A549 (cell line): ENCODE results near the gene ITGA2B. TPM values are rescaled to one million over a fixed set of nuclear protein-coding genes. Genes with fewer than 3 reads are reported as not detected.

Experiments used
- CBX2 ChIP-seq: fragments of 200-600 bp; sonication (generic); IDR thresholded peaks from 2 replicates; pipeline ENCODE4 v1.6.1; 2016; ENCODE audit warnings: low read depth, mild to moderate bottlenecking, borderline replicate concordance
- CEBPB ChIP-seq, 2 experiments: fragments of >200 bp in 1 of 2; sonication (Bioruptor Twin) in 1 of 2; formaldehyde crosslinking in 1 of 2; IDR thresholded peaks; 2 replicates each; pipeline ENCODE4 v1.6.1; 2012 to 2016
- CHD4 ChIP-seq: fragments of 200-600 bp; sonication (generic); IDR thresholded peaks from 2 replicates; pipeline ENCODE4 v1.6.1; 2016; ENCODE audit warnings: antibody characterized with exemption, mild to moderate bottlenecking, borderline replicate concordance
- EHMT2 ChIP-seq: fragments of 200-600 bp; sonication (generic); IDR thresholded peaks from 2 replicates; pipeline ENCODE4 v1.6.1; 2016; ENCODE audit warnings: antibody characterized with exemption, low read depth, mild to moderate bottlenecking, moderate library complexity
- FOSB ChIP-seq: fragments of 250-450 bp; sonication (Bioruptor Pico); IDR thresholded peaks from 2 replicates; pipeline ENCODE4 v1.5.0; 2020; ENCODE audit warnings: mild to moderate bottlenecking, moderate library complexity
- FOSL2 ChIP-seq, 2 experiments: fragments of 450-650 bp in 1 of 2; fragments of >200 bp in 1 of 2; sonication (Bioruptor Twin) in 1 of 2; formaldehyde crosslinking; IDR thresholded peaks; 2 replicates each; pipeline versions ENCODE4 v1.5.0 to v1.6.1; 2016 to 2020; ENCODE audit warnings: mild to moderate bottlenecking in 1 of 2, moderate library complexity in 1 of 2
- HDAC2 ChIP-seq: fragments of 200-600 bp; sonication (generic); IDR thresholded peaks from 2 replicates; pipeline ENCODE4 v1.6.1; 2016
- HOXB13 ChIP-seq: fragments of 250-450 bp; sonication (Bioruptor Pico); IDR thresholded peaks from 2 replicates; pipeline ENCODE4 v1.5.0; 2020; ENCODE audit warnings: low read depth, mild to moderate bottlenecking, moderate library complexity
- HOXB5 ChIP-seq: fragments of 250-450 bp; sonication (Bioruptor Pico); IDR thresholded peaks from 2 replicates; pipeline ENCODE4 v1.5.0; 2020; ENCODE audit warnings: mild to moderate bottlenecking, moderate library complexity
- JUN ChIP-seq, 2 experiments: fragments of >200 bp; sonication (Bioruptor Twin); formaldehyde crosslinking; IDR thresholded peaks; 2 replicates in 1 of 2; 3 replicates in 1 of 2; pipeline ENCODE4 v1.6.1; 2016 to 2017
- KDM5A ChIP-seq: fragments of 200-600 bp; sonication (generic); IDR thresholded peaks from 2 replicates; pipeline ENCODE4 v1.6.1; 2016; ENCODE audit warnings: antibody characterized with exemption, mild to moderate bottlenecking
- MAFK ChIP-seq: fragments of 450-650 bp; IDR thresholded peaks from 2 replicates; pipeline ENCODE4 v1.6.1; 2014; ENCODE audit not compliant: partially characterized antibody
- MAZ ChIP-seq: fragments of 150-350 bp; IDR thresholded peaks from 2 replicates; pipeline ENCODE4 v1.6.1; 2014; ENCODE audit warnings: antibody characterized with exemption, low read depth, low read length, borderline replicate concordance
- NFE2L2 ChIP-seq: fragments of 150-350 bp; conservative IDR thresholded peaks from 2 replicates; pipeline ENCODE4 v1.6.1; 2014; ENCODE audit warnings: low read length
- NR3C1 ChIP-seq: fragments of >200 bp; sonication (Bioruptor Twin); formaldehyde crosslinking; IDR thresholded peaks from 3 replicates; pipeline ENCODE4 v1.6.1; 2017
- PHF8 ChIP-seq: fragments of 200-600 bp; sonication (generic); IDR thresholded peaks from 2 replicates; pipeline ENCODE4 v1.6.1; 2016; ENCODE audit warnings: low read depth, mild to moderate bottlenecking, antibody characterized with exemption, moderate library complexity, borderline replicate concordance
- POLR2A ChIP-seq: IDR thresholded peaks from 2 replicates; pipeline ENCODE4 v1.6.1; 2012; ENCODE audit warnings: mild to moderate bottlenecking, low read length
- POLR2AphosphoS2 ChIP-seq: conservative IDR thresholded peaks from 2 replicates; pipeline ENCODE4 v1.6.1; 2012; ENCODE audit warnings: low read length, improper control_type of control experiment, inconsistent platforms
- RAD21 ChIP-seq, 2 experiments: fragments of >200 bp in 1 of 2; sonication (Bioruptor Twin) in 1 of 2; formaldehyde crosslinking in 1 of 2; IDR thresholded peaks in 1 of 2; conservative IDR thresholded peaks in 1 of 2; 2 replicates in 1 of 2; 3 replicates in 1 of 2; pipeline ENCODE4 v1.6.1; 2012 to 2018; ENCODE audit warnings: inconsistent platforms in 1 of 2
- RCOR1 ChIP-seq: fragments of 150-350 bp; IDR thresholded peaks from 2 replicates; pipeline ENCODE4 v1.6.1; 2014; ENCODE audit warnings: antibody characterized with exemption, low read length, low read depth
- RFX5 ChIP-seq: fragments of 450-650 bp; IDR thresholded peaks from 2 replicates; pipeline ENCODE4 v1.7.1; 2014; ENCODE audit warnings: antibody characterized with exemption, mild to moderate bottlenecking, moderate library complexity
- TP53 ChIP-seq: fragments of 250-450 bp; sonication (Bioruptor Pico); IDR thresholded peaks from 2 replicates; pipeline ENCODE4 v1.5.0; 2021; ENCODE audit warnings: mild to moderate bottlenecking, moderate library complexity
- ZC3H11A ChIP-seq: fragments of 450-650 bp; IDR thresholded peaks from 2 replicates; pipeline ENCODE4 v1.6.1; 2014; ENCODE audit warnings: antibody characterized with exemption, mild to moderate bottlenecking
- ZFP36 ChIP-seq: fragments of 450-650 bp; IDR thresholded peaks from 2 replicates; pipeline ENCODE4 v1.6.1; 2014; ENCODE audit warnings: borderline replicate concordance; ENCODE audit not compliant: partially characterized antibody
- ZSCAN20 ChIP-seq: fragments of 250-450 bp; sonication (Bioruptor Pico); IDR thresholded peaks from 2 replicates; pipeline ENCODE4 v1.8.0; 2022; ENCODE audit warnings: mild to moderate bottlenecking, moderate library complexity
- polyA plus RNA-seq, 4 experiments: library from polyadenylated mRNA; depleted of rRNA in 3 of 4; stranded (reverse); fragments of >200 nt; fragmentation: RNase III in 1 of 4; extraction: RNeasy Plus Mini Kit Qiagen cat#74134 plus additional on column Dnase treatment in 1 of 4; gene quantifications; 2 replicates in 3 of 4; 3 replicates in 1 of 4; pipeline ENCODE4 v1.2.3, GENCODE V29; 2011 to 2017
- TF ChIP-seq, protein P1 (sequence below): fragments of 200-600 bp; sonication (generic); IDR thresholded peaks from 2 replicates; pipeline ENCODE4 v1.6.1; 2016; ENCODE audit warnings: antibody characterized with exemption, mild to moderate bottlenecking, moderate library complexity
- TF ChIP-seq, protein P2 (sequence below): fragments of 250-450 bp; sonication (Bioruptor Pico); IDR thresholded peaks from 2 replicates; pipeline ENCODE4 v1.5.0; 2020; ENCODE audit warnings: low read depth, mild to moderate bottlenecking, moderate library complexity
- TF ChIP-seq, protein P3 (sequence below): IDR thresholded peaks from 2 replicates; pipeline ENCODE4 v1.6.1; 2012
- TF ChIP-seq, protein P4 (sequence below): fragments of >200 bp; sonication (Bioruptor Twin); formaldehyde crosslinking; IDR thresholded peaks from 3 replicates; pipeline ENCODE4 v1.6.1; 2016
- TF ChIP-seq, protein P5 (sequence below): IDR thresholded peaks from 2 replicates; pipeline ENCODE4 v1.6.1; 2012
- TF ChIP-seq, protein P6 (sequence below): fragments of >200 bp; sonication (Bioruptor Twin); formaldehyde crosslinking; IDR thresholded peaks from 2 replicates; pipeline ENCODE4 v1.6.1; 2016
- TF ChIP-seq, protein P7 (sequence below): fragments of 450-650 bp; IDR thresholded peaks from 2 replicates; pipeline ENCODE4 v1.6.1; 2014; ENCODE audit warnings: antibody characterized with exemption

The ITGA2B gene
- polyA plus RNA-seq, 2 of the 4 experiments (the other 2 are of a cell fraction), result 1.3 to 4.1 TPM

DNA sequence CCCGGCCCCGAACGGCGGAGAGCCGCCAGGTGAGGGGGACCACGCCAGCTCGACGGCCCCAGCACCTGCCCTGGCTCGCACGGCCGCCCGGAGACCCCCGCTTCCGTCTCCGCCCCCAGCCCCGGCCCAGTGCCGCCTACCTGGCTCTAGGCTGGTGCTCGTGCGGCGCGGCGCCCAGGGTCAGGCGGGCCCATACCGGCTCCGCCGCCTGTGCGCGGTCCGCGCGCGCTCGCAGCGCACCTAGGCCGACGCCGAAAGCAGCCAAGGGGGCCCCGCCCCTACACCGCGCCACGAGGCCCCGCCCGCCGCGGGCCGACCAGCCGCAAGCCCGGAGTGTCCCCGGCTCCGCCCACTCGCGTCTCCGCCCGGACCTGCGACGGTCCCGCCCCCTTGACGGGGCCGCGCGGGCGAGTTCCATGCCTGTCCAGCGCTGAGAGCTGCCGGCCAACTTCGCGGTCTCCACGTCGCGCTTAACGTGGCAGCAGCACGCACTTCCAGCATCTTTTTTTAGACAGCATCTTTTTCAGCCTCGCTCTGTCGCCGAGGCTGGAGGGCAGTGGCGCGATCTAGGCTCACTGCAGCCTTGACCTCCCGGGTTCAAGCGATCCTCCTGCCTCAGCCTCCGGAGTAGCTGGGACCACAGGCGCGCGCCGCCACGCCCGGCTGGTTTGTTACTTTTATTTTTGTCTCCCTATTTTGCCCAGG lies 64.7 kb downstream of the ITGA2B start, which contains the start of gene SLC25A39 (continued):
- TF ChIP-seq, protein P1, sequence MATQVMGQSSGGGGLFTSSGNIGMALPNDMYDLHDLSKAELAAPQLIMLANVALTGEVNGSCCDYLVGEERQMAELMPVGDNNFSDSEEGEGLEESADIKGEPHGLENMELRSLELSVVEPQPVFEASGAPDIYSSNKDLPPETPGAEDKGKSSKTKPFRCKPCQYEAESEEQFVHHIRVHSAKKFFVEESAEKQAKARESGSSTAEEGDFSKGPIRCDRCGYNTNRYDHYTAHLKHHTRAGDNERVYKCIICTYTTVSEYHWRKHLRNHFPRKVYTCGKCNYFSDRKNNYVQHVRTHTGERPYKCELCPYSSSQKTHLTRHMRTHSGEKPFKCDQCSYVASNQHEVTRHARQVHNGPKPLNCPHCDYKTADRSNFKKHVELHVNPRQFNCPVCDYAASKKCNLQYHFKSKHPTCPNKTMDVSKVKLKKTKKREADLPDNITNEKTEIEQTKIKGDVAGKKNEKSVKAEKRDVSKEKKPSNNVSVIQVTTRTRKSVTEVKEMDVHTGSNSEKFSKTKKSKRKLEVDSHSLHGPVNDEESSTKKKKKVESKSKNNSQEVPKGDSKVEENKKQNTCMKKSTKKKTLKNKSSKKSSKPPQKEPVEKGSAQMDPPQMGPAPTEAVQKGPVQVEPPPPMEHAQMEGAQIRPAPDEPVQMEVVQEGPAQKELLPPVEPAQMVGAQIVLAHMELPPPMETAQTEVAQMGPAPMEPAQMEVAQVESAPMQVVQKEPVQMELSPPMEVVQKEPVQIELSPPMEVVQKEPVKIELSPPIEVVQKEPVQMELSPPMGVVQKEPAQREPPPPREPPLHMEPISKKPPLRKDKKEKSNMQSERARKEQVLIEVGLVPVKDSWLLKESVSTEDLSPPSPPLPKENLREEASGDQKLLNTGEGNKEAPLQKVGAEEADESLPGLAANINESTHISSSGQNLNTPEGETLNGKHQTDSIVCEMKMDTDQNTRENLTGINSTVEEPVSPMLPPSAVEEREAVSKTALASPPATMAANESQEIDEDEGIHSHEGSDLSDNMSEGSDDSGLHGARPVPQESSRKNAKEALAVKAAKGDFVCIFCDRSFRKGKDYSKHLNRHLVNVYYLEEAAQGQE, result no peak
- TF ChIP-seq FOSB (CRISPR knock-in tag) (no peak), PHF8 (no peak; the same call in none of the 2 replicates), NR3C1 (no peak), FOSL2 (IDR thresholded peaks at IDR 0.05) (no peak), FOSL2 (CRISPR knock-in tag; IDR thresholded peaks at IDR 0.05) (0 out of 2 replicates have a peak, but pooled peaks have one; percentile 7), CHD4 (no peak), JUN (IDR thresholded peaks at IDR 0.05) (peak; percentile 74 to 77; a peak in 4 of 5 replicates), NFE2L2 (no peak), MAFK (no peak), HOXB13 (CRISPR knock-in tag) (no peak), RCOR1 (no peak), MAZ (peak; percentile 94; the same call in 1 of the 2 replicates), TP53 (no peak; the same call in 1 of the 2 replicates), POLR2AphosphoS2 (no peak), ZC3H11A (no peak), EHMT2 (no peak), CEBPB (IDR thresholded peaks at IDR 0.05) (no peak), HDAC2 (0 out of 2 replicates have a peak, but pooled peaks have one; percentile 77), RAD21 (conservative IDR thresholded peaks at IDR 0.05 in 1 of 2, IDR thresholded peaks at IDR 0.05 in 1 of 2) (no peak; a peak in 2 of 5 replicates), POLR2A (peak; percentile 67), ZFP36 (no peak), RFX5 (no peak), KDM5A (no peak), HOXB5 (CRISPR knock-in tag) (no peak), ZSCAN20 (CRISPR knock-in tag) (no peak), CBX2 (no peak)
- TF ChIP-seq, protein P2, sequence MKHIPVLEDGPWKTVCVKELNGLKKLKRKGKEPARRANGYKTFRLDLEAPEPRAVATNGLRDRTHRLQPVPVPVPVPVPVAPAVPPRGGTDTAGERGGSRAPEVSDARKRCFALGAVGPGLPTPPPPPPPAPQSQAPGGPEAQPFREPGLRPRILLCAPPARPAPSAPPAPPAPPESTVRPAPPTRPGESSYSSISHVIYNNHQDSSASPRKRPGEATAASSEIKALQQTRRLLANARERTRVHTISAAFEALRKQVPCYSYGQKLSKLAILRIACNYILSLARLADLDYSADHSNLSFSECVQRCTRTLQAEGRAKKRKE, result no peak
- TF ChIP-seq, protein P3, sequence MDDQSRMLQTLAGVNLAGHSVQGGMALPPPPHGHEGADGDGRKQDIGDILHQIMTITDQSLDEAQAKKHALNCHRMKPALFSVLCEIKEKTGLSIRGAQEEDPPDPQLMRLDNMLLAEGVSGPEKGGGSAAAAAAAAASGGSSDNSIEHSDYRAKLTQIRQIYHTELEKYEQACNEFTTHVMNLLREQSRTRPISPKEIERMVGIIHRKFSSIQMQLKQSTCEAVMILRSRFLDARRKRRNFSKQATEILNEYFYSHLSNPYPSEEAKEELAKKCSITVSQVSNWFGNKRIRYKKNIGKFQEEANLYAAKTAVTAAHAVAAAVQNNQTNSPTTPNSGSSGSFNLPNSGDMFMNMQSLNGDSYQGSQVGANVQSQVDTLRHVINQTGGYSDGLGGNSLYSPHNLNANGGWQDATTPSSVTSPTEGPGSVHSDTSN, result peak; percentile 30; the same call in 1 of the 2 replicates
- TF ChIP-seq, protein P4, sequence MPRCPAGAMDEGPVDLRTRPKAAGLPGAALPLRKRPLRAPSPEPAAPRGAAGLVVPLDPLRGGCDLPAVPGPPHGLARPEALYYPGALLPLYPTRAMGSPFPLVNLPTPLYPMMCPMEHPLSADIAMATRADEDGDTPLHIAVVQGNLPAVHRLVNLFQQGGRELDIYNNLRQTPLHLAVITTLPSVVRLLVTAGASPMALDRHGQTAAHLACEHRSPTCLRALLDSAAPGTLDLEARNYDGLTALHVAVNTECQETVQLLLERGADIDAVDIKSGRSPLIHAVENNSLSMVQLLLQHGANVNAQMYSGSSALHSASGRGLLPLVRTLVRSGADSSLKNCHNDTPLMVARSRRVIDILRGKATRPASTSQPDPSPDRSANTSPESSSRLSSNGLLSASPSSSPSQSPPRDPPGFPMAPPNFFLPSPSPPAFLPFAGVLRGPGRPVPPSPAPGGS, result peak; percentile 86; the same call in 2 of the 3 replicates
- TF ChIP-seq, protein P5, sequence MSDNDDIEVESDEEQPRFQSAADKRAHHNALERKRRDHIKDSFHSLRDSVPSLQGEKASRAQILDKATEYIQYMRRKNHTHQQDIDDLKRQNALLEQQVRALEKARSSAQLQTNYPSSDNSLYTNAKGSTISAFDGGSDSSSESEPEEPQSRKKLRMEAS, result no peak; the same call in 1 of the 2 replicates
- TF ChIP-seq, protein P6, sequence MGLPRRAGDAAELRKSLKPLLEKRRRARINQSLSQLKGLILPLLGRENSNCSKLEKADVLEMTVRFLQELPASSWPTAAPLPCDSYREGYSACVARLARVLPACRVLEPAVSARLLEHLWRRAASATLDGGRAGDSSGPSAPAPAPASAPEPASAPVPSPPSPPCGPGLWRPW, result no peak
- TF ChIP-seq, protein P7, sequence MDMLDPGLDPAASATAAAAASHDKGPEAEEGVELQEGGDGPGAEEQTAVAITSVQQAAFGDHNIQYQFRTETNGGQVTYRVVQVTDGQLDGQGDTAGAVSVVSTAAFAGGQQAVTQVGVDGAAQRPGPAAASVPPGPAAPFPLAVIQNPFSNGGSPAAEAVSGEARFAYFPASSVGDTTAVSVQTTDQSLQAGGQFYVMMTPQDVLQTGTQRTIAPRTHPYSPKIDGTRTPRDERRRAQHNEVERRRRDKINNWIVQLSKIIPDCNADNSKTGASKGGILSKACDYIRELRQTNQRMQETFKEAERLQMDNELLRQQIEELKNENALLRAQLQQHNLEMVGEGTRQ, result no peak
